ENCODE measurements around the gene KIF6. TPM values are rescaled to one million over a fixed set of nuclear protein-coding genes. Genes with fewer than 3 reads are reported as not detected.

Gene KIF6
- polyA plus RNA-seq, 1 donor (not counting 4 experiments of a cell fraction or from before 2014, with no cell fraction given), result 0.14 TPM

GRCh38 chr6:39590871-39591393 lies 134.3 kb downstream of the KIF6 start:
- no peak overlapping the region for H3K9ac ChIP-seq (ENCODE audit: control insufficient read depth, extremely low read depth, insufficient read depth, low read length)
- H3K36me3 ChIP-seq (ENCODE audit: control insufficient read depth in 2 of 2, extremely low read depth in 1 of 2, insufficient read depth in 2 of 2, low read length in 2 of 2), result no peaks in the 10 kb centered on the region
- H2AFZ ChIP-seq (ENCODE audit: control insufficient read depth, low read length), result no peak overlapping the region
- no peaks in the 10 kb centered on the region for H3K27me3 ChIP-seq (ENCODE audit: control insufficient read depth, extremely low read depth, insufficient read depth, low read length)
- H3K9me3 ChIP-seq (ENCODE audit: control insufficient read depth, low read depth, low read length), result no peaks in the 10 kb centered on the region
- no peaks in the 10 kb centered on the region for H4K20me1 ChIP-seq (ENCODE audit: control insufficient read depth, extremely low read depth, insufficient read depth, low read length)
- TF ChIP-seq EZH2 (IDR thresholded peaks at IDR 0.05; ENCODE audit: low read length), result no peak
- TF ChIP-seq, protein P1, sequence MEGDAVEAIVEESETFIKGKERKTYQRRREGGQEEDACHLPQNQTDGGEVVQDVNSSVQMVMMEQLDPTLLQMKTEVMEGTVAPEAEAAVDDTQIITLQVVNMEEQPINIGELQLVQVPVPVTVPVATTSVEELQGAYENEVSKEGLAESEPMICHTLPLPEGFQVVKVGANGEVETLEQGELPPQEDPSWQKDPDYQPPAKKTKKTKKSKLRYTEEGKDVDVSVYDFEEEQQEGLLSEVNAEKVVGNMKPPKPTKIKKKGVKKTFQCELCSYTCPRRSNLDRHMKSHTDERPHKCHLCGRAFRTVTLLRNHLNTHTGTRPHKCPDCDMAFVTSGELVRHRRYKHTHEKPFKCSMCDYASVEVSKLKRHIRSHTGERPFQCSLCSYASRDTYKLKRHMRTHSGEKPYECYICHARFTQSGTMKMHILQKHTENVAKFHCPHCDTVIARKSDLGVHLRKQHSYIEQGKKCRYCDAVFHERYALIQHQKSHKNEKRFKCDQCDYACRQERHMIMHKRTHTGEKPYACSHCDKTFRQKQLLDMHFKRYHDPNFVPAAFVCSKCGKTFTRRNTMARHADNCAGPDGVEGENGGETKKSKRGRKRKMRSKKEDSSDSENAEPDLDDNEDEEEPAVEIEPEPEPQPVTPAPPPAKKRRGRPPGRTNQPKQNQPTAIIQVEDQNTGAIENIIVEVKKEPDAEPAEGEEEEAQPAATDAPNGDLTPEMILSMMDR (optimal IDR thresholded peaks at IDR 0.05 in 1 of 3, IDR thresholded peaks at IDR 0.05 in 1 of 3, conservative IDR thresholded peaks at IDR 0.05 in 1 of 3; ENCODE audit: extremely low read depth in 1 of 3, insufficient read depth in 2 of 3, low read length in 3 of 3), result no peak
- no peak overlapping the region for H3K4me3 ChIP-seq (ENCODE audit: control insufficient read depth in 2 of 3, extremely low read depth in 1 of 3, insufficient read depth in 2 of 3, low read depth in 1 of 3, low read length in 3 of 3)
- FAIRE-seq (no peak), DNase-seq (ENCODE audit: low read depth, low spot score) (no peak)
- no peak overlapping the region for H3K27ac ChIP-seq (ENCODE audit: control insufficient read depth, insufficient read depth, low read length)
- H3K4me1 ChIP-seq (ENCODE audit: control insufficient read depth, extremely low read depth, insufficient read depth, low read length), result no peaks in the 10 kb centered on the region
- H3K9me1 ChIP-seq (ENCODE audit: control insufficient read depth, extremely low read depth, insufficient read depth, low read length), result no peaks in the 10 kb centered on the region
- no peaks in the 10 kb centered on the region for H3K79me2 ChIP-seq (ENCODE audit: control insufficient read depth, insufficient read depth, low read length)
- no peak overlapping the region for H3K4me2 ChIP-seq (ENCODE audit: control insufficient read depth, extremely low read depth, insufficient read depth, low read depth, low read length)
- dilution Hi-C loops (cut with MboI; ENCODE audit: extremely low pct_ligation_motif_present, low sequenced_read_pairs), result no loop called here

GRCh38 chr6:39587080-39587479 lies 138.1 kb downstream of the KIF6 start:
- no peaks in the 10 kb centered on the region for H3K4me1 ChIP-seq (ENCODE audit: control insufficient read depth, extremely low read depth, insufficient read depth, low read length)
- dilution Hi-C loops (cut with MboI; ENCODE audit: extremely low pct_ligation_motif_present, low sequenced_read_pairs), result no loop called here

More at GRCh38 chr6:39587080-39587479, 138.1 kb downstream of the KIF6 start:
- FAIRE-seq (no peak), DNase-seq (ENCODE audit: low read depth, low spot score) (no peak)
- H3K9ac ChIP-seq (ENCODE audit: control insufficient read depth, extremely low read depth, insufficient read depth, low read length), result no peak overlapping the region
- H3K4me3 ChIP-seq (ENCODE audit: control insufficient read depth in 2 of 3, extremely low read depth in 1 of 3, insufficient read depth in 2 of 3, low read depth in 1 of 3, low read length in 3 of 3), result no peak overlapping the region
- no peaks in the 10 kb centered on the region for H3K9me3 ChIP-seq (ENCODE audit: control insufficient read depth, low read depth, low read length)
- H4K20me1 ChIP-seq (ENCODE audit: control insufficient read depth, extremely low read depth, insufficient read depth, low read length), result no peaks in the 10 kb centered on the region
- H3K9me1 ChIP-seq (ENCODE audit: control insufficient read depth, extremely low read depth, insufficient read depth, low read length), result no peaks in the 10 kb centered on the region
- TF ChIP-seq EZH2 (IDR thresholded peaks at IDR 0.05; ENCODE audit: low read length), result no peak
- TF ChIP-seq, protein P1 (optimal IDR thresholded peaks at IDR 0.05 in 1 of 3, IDR thresholded peaks at IDR 0.05 in 1 of 3, conservative IDR thresholded peaks at IDR 0.05 in 1 of 3; ENCODE audit: extremely low read depth in 1 of 3, insufficient read depth in 2 of 3, low read length in 3 of 3), result no peak
- no peaks in the 10 kb centered on the region for H3K36me3 ChIP-seq (ENCODE audit: control insufficient read depth in 2 of 2, extremely low read depth in 1 of 2, insufficient read depth in 2 of 2, low read length in 2 of 2)
- no peak overlapping the region for H2AFZ ChIP-seq (ENCODE audit: control insufficient read depth, low read length)
- no peak overlapping the region for H3K4me2 ChIP-seq (ENCODE audit: control insufficient read depth, extremely low read depth, insufficient read depth, low read depth, low read length)
- no peak overlapping the region for H3K27ac ChIP-seq (ENCODE audit: control insufficient read depth, insufficient read depth, low read length)
- H3K27me3 ChIP-seq (ENCODE audit: control insufficient read depth, extremely low read depth, insufficient read depth, low read length), result no peaks in the 10 kb centered on the region
- H3K79me2 ChIP-seq (ENCODE audit: control insufficient read depth, insufficient read depth, low read length), result no peaks in the 10 kb centered on the region
